HS-5 (cell line): ENCODE data around the gene RPL14.

Experiments used
- DNase-seq: peaks from one replicate; pipeline ENCODE4 v3.0.0-alpha.2; 2012; ENCODE audit warnings: low read depth

Gene RPL14

GRCh38 chr3:40463579-40463978 is 6.4 kb downstream of the RPL14 start:
- no peak for DNase-seq

GRCh38 chr3:40464339-40465110 is 7.4 kb downstream of the RPL14 start:
- DNase-seq: no peak

GRCh38 chr3:40465111-40465407 is 7.9 kb downstream of the RPL14 start:
- DNase-seq: no peak

GRCh38 chr3:40465456-40465855 is 8.3 kb downstream of the RPL14 start:
- DNase-seq: no peak

GRCh38 chr3:40468018-40468417 is 10.9 kb downstream of the RPL14 start:
- no peak for DNase-seq

GRCh38 chr3:40470701-40471100 is 13.6 kb downstream of the RPL14 start:
- no peak for DNase-seq

- DNase-seq: peak; percentile 41
Observed at GRCh38 chr3:40476478-40477470, 19.6 kb downstream of the RPL14 start, which contains the start of gene ZNF619. TSS of gene ZNF619 (plus strand) at chr3:40477122. CDS start at chr3:40477980, 858 bp downstream.

- DNase-seq: no peak
Observed at GRCh38 chr3:40477666-40478065, 20.5 kb downstream of the RPL14 start.

- DNase-seq: no peak
Observed at GRCh38 chr3:40487172-40487571, 30.0 kb downstream of the RPL14 start.

- DNase-seq: no peak
Observed at GRCh38 chr3:40490916-40491315, 33.8 kb downstream of the RPL14 start.

GRCh38 chr3:40494698-40495097 is 37.6 kb downstream of the RPL14 start:
- DNase-seq: no peak

- no peak for DNase-seq
Observed at GRCh38 chr3:40497288-40497687, 40.1 kb downstream of the RPL14 start.

- DNase-seq: no peak
Observed at GRCh38 chr3:40499952-40500351, 42.8 kb downstream of the RPL14 start.

- DNase-seq: no peak
Observed at GRCh38 chr3:40502034-40502433, 44.9 kb downstream of the RPL14 start.

- DNase-seq: peak; percentile 96
Observed at GRCh38 chr3:40504636-40505430, 47.7 kb downstream of the RPL14 start.

GRCh38 chr3:40505599-40506462 is 48.7 kb downstream of the RPL14 start, which contains the start of gene ZNF620:
TSS of gene ZNF620 (plus strand) at chr3:40506039. CDS start at chr3:40506353, 314 bp downstream.
- no peak for DNase-seq

- DNase-seq: no peak
Observed at GRCh38 chr3:40511031-40511718, 54.0 kb downstream of the RPL14 start.

GRCh38 chr3:40516201-40516600 is 59.1 kb downstream of the RPL14 start:
- peak; percentile 33 for DNase-seq

GRCh38 chr3:40518067-40518466 is 60.9 kb downstream of the RPL14 start:
- DNase-seq: no peak
